ENCODE data around the gene AP4M1.

Gene AP4M1

DNA sequence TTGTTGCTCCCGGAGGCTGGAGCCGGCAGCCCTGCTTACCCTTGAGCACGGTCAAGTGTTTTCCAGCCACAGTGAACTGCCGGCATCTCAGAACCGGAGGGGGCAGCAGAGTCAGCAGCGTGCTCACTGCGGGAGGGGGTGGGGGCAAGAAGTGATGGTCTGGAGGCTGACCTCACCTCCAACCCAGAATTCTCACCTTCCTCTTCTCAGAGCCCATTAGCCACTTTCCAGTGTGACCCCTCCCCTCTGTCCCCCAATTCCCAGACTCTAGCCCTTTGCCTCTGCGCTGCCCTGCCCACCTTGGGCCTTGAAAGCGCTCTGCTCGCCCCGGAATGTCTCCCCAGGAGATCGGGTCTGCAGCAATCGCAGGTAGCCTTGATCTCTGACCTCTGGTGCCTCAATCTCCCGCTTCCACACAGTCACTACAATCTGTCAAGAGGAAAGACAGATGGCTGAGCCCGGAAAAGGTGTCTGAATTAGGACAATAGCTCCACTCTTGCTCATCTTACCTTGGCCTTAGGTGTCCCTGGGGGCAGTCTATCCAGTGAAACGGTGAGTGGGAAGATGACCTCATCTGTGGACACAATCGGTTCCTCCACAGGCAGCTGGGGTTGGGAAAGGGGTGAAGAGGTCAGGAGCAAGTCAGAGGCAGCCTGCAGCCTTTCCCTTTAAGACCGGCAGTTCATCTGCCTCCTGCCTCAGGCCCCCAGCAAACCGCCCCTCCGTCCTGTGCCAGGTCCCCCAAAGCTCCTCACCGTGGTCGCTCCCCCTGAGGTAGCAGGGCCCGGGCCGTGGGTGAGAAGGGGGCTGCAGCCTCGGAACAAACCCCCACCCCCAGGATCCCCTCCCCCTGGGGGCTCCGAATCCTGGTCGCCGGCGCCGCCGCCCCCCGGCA, 56.1 kb downstream of the AP4M1 start:
- Histone ChIP-seq H3K9me3 (ENCODE audit: control insufficient read depth, low read length) (no peaks in the 10 kb centered on the region), H3K27ac (ENCODE audit: insufficient read depth, low read length, poor library complexity, severe bottlenecking) (peak overlapping the region; percentile 89), H3K4me1 (ENCODE audit: control insufficient read depth, insufficient read depth, low read length, poor library complexity, severe bottlenecking) (peaks cover 18% of the 10 kb centered on the region), H3K27me3 (replicated peaks; ENCODE audit: control insufficient read depth, insufficient read depth, low read length, poor library complexity, severe bottlenecking) (no peaks in the 10 kb centered on the region), H3K4me3 (ENCODE audit: insufficient read depth, low read depth, low read length, poor library complexity, severe bottlenecking) (peak overlapping the region; percentile 96), H3K36me3 (ENCODE audit: control insufficient read depth, insufficient read depth, low read length) (peaks cover 34% of the 10 kb centered on the region)
- no peak for DNase-seq

Data from effector memory CD4-positive, alpha-beta T cell (primary cell).